Measurements from ENCODE around the gene SREBF2.

Gene SREBF2

DNA sequence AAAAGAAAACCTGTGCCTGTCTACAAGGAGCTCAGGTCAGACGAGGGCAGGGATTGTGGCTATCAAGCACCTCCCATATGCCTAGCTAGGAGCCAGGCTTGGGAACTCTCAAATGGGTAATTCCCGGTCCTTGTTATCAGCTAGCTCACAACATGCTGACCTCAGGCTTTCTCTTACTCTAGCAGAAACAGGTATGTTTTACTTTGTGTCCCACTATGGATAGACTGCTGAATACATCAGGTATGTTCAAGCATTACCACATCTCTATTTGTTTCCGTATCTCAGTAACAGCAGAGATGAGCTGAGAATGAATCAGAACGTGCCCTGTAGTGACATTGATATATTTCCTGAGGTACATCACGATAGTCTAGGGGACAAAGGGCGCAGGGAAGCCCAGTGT, 52.6 kb downstream of the SREBF2 start:
- Histone ChIP-seq H3K36me3 (ENCODE audit: insufficient read depth, low read length) (peaks cover 93% of the 10 kb centered on the region), H3K4me1 (ENCODE audit: insufficient read depth, low read length) (no peaks in the 10 kb centered on the region), H2AFZ (ENCODE audit: low read depth, low read length) (no peak overlapping the region), H3K27me3 (ENCODE audit: insufficient read depth, low read length) (no peaks in the 10 kb centered on the region), H3K9me3 (ENCODE audit: low read length) (no peaks in the 10 kb centered on the region), H3K4me3 (ENCODE audit: low read length) (no peak overlapping the region)

- no peaks in the 10 kb centered on the region for H3K27me3 ChIP-seq (ENCODE audit: insufficient read depth, low read length)
- no peak overlapping the region for H3K4me3 ChIP-seq (ENCODE audit: low read length)
- peaks cover 89% of the 10 kb centered on the region for H3K36me3 ChIP-seq (ENCODE audit: insufficient read depth, low read length)
Measured at GRCh38 chr22:41888627-41889200, 55.8 kb downstream of the SREBF2 start.

GRCh38 chr22:41891407-41891806, 58.5 kb downstream of the SREBF2 start:
- H3K4me1 ChIP-seq (ENCODE audit: insufficient read depth, low read length), result no peaks in the 10 kb centered on the region

More at GRCh38 chr22:41888627-41889200, 55.8 kb downstream of the SREBF2 start:
- Histone ChIP-seq H3K4me1 (ENCODE audit: insufficient read depth, low read length) (no peaks in the 10 kb centered on the region), H3K9me3 (ENCODE audit: low read length) (no peaks in the 10 kb centered on the region), H2AFZ (ENCODE audit: low read depth, low read length) (no peak overlapping the region)

GRCh38 chr22:41892721-41893120, 59.8 kb downstream of the SREBF2 start:
- Histone ChIP-seq H3K4me3 (ENCODE audit: low read length) (no peak overlapping the region), H3K9me3 (ENCODE audit: low read length) (no peaks in the 10 kb centered on the region), H2AFZ (ENCODE audit: low read depth, low read length) (no peak overlapping the region), H3K4me1 (ENCODE audit: insufficient read depth, low read length) (no peaks in the 10 kb centered on the region), H3K36me3 (ENCODE audit: insufficient read depth, low read length) (peaks cover 86% of the 10 kb centered on the region), H3K27me3 (ENCODE audit: insufficient read depth, low read length) (no peaks in the 10 kb centered on the region)

More at GRCh38 chr22:41891407-41891806, 58.5 kb downstream of the SREBF2 start:
- H3K9me3 ChIP-seq (ENCODE audit: low read length), result no peaks in the 10 kb centered on the region
- no peaks in the 10 kb centered on the region for H3K27me3 ChIP-seq (ENCODE audit: insufficient read depth, low read length)
- H3K4me3 ChIP-seq (ENCODE audit: low read length), result no peak overlapping the region
- peaks cover 84% of the 10 kb centered on the region for H3K36me3 ChIP-seq (ENCODE audit: insufficient read depth, low read length)
- H2AFZ ChIP-seq (ENCODE audit: low read depth, low read length), result no peak overlapping the region

- Histone ChIP-seq H3K4me3 (ENCODE audit: low read length) (no peak overlapping the region), H3K36me3 (ENCODE audit: insufficient read depth, low read length) (peaks cover 83% of the 10 kb centered on the region), H3K27me3 (ENCODE audit: insufficient read depth, low read length) (no peaks in the 10 kb centered on the region), H3K4me1 (ENCODE audit: insufficient read depth, low read length) (no peaks in the 10 kb centered on the region), H3K9me3 (ENCODE audit: low read length) (no peaks in the 10 kb centered on the region), H2AFZ (ENCODE audit: low read depth, low read length) (no peak overlapping the region)
Measured at GRCh38 chr22:41893591-41894375, 60.9 kb downstream of the SREBF2 start.

DNA sequence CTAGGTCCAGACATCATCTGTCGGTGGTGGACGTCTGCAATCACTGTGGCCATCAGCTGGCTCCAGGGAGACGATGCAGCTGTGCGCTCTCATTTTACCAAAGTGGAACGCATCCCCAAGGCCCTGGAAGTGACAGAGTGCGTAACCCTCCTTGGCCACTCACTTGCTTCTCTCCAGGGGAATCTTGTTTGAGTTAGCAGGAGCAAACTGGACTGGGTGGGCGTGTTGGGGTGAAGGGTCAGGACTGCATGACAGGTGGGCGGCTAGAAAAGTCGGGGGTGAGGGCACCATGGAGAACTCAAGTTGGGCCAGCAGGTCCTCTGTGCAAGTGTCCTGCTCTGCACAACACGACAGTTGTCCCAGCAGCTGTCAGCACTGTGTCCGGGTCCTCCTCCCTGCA, 65.7 kb downstream of the SREBF2 start:
- Histone ChIP-seq H3K4me1 (ENCODE audit: insufficient read depth, low read length) (no peaks in the 10 kb centered on the region), H2AFZ (ENCODE audit: low read depth, low read length) (no peak overlapping the region), H3K9me3 (ENCODE audit: low read length) (no peaks in the 10 kb centered on the region), H3K4me3 (ENCODE audit: low read length) (no peak overlapping the region), H3K27me3 (ENCODE audit: insufficient read depth, low read length) (no peaks in the 10 kb centered on the region), H3K36me3 (ENCODE audit: insufficient read depth, low read length) (peaks cover 90% of the 10 kb centered on the region)

- Histone ChIP-seq H3K27me3 (ENCODE audit: insufficient read depth, low read length) (no peaks in the 10 kb centered on the region), H3K4me3 (ENCODE audit: low read length) (no peak overlapping the region), H3K4me1 (ENCODE audit: insufficient read depth, low read length) (no peaks in the 10 kb centered on the region), H3K9me3 (ENCODE audit: low read length) (no peaks in the 10 kb centered on the region), H3K36me3 (ENCODE audit: insufficient read depth, low read length) (peaks cover 90% of the 10 kb centered on the region), H2AFZ (ENCODE audit: low read depth, low read length) (no peak overlapping the region)
Measured at GRCh38 chr22:41899110-41899509, 66.2 kb downstream of the SREBF2 start.

- Histone ChIP-seq H2AFZ (ENCODE audit: low read depth, low read length) (no peak overlapping the region), H3K9me3 (ENCODE audit: low read length) (no peaks in the 10 kb centered on the region), H3K4me3 (ENCODE audit: low read length) (no peak overlapping the region), H3K27me3 (ENCODE audit: insufficient read depth, low read length) (no peaks in the 10 kb centered on the region), H3K36me3 (ENCODE audit: insufficient read depth, low read length) (peaks cover 91% of the 10 kb centered on the region), H3K4me1 (ENCODE audit: insufficient read depth, low read length) (no peaks in the 10 kb centered on the region)
Measured at GRCh38 chr22:41899992-41900651, 67.2 kb downstream of the SREBF2 start.

DNA sequence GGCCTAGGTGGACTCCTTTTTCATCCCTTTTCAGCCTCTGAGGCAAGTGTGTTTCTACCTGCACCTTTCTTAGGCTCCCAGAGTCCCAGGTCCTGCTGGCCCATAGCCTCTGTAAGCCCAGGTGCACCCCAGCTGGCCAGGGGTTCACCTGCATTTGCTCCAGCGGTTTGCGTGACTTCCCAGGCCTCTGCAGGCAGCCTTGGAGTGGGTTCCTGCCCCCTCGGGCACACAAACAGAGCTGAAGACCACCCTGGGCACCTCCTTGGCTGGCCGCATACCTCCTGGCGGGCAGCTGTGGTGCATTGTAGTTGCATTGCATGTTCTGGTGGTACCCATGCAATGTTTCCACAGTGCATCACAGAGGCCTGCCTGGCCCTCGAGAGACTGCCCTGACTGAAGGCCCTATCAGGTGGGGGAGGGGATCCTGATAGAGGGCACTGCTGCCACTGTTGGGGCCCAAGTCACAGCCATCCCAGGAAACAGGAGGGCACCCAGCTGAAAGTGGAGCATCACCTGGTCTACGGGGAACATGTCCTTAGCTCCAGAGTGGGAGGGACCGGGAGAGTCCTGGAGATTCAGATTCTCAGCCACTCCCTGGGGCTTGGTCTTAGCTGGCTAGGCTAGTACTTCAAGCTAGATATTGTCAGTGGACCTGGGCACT, 67.9 kb downstream of the SREBF2 start:
- peaks cover 94% of the 10 kb centered on the region for H3K36me3 ChIP-seq (ENCODE audit: insufficient read depth, low read length)
- no peak overlapping the region for H2AFZ ChIP-seq (ENCODE audit: low read depth, low read length)
- no peaks in the 10 kb centered on the region for H3K9me3 ChIP-seq (ENCODE audit: low read length)
- no peak overlapping the region for H3K4me3 ChIP-seq (ENCODE audit: low read length)
- no peaks in the 10 kb centered on the region for H3K4me1 ChIP-seq (ENCODE audit: insufficient read depth, low read length)
- H3K27me3 ChIP-seq (ENCODE audit: insufficient read depth, low read length), result no peaks in the 10 kb centered on the region

- Histone ChIP-seq H3K9me3 (ENCODE audit: low read length) (no peaks in the 10 kb centered on the region), H3K36me3 (ENCODE audit: insufficient read depth, low read length) (peaks cover 90% of the 10 kb centered on the region)
Measured at GRCh38 chr22:41902016-41902415, 69.1 kb downstream of the SREBF2 start.

GRCh38 chr22:41902932-41903421, 70.1 kb downstream of the SREBF2 start:
- Histone ChIP-seq H3K36me3 (ENCODE audit: insufficient read depth, low read length) (peaks cover 88% of the 10 kb centered on the region), H3K9me3 (ENCODE audit: low read length) (no peaks in the 10 kb centered on the region), H2AFZ (ENCODE audit: low read depth, low read length) (no peak overlapping the region)

More at GRCh38 chr22:41902016-41902415, 69.1 kb downstream of the SREBF2 start:
- no peak overlapping the region for H3K4me3 ChIP-seq (ENCODE audit: low read length)
- H2AFZ ChIP-seq (ENCODE audit: low read depth, low read length), result no peak overlapping the region
- no peaks in the 10 kb centered on the region for H3K27me3 ChIP-seq (ENCODE audit: insufficient read depth, low read length)
- H3K4me1 ChIP-seq (ENCODE audit: insufficient read depth, low read length), result no peaks in the 10 kb centered on the region

GRCh38 chr22:41904450-41905410, 71.8 kb downstream of the SREBF2 start:
- H3K36me3 ChIP-seq (ENCODE audit: insufficient read depth, low read length), result peaks cover 73% of the 10 kb centered on the region
- H3K4me1 ChIP-seq (ENCODE audit: insufficient read depth, low read length), result no peaks in the 10 kb centered on the region
- H2AFZ ChIP-seq (ENCODE audit: low read depth, low read length), result no peak overlapping the region
- H3K4me3 ChIP-seq (ENCODE audit: low read length), result no peak overlapping the region
- H3K27me3 ChIP-seq (ENCODE audit: insufficient read depth, low read length), result peaks cover 11% of the 10 kb centered on the region
- no peaks in the 10 kb centered on the region for H3K9me3 ChIP-seq (ENCODE audit: low read length)

More at GRCh38 chr22:41902932-41903421, 70.1 kb downstream of the SREBF2 start:
- H3K27me3 ChIP-seq (ENCODE audit: insufficient read depth, low read length), result no peaks in the 10 kb centered on the region
- no peak overlapping the region for H3K4me3 ChIP-seq (ENCODE audit: low read length)
- H3K4me1 ChIP-seq (ENCODE audit: insufficient read depth, low read length), result no peaks in the 10 kb centered on the region
